GM18858 (cell line): ENCODE measurements around the gene STXBP5L.
"Not testable (repeated sequence)": the region's sequence is repeated elsewhere in the genome, so short reads cannot be mapped to it uniquely, and the experiment has no call there.

Experiments
- ATAC-seq: cut with Tn5 transposase; IDR thresholded peaks from one replicate; pipeline ENCODE4 v1.9.1; 2021; ENCODE audit not compliant: unreplicated experiment

STXBP5L gene

GRCh38 chr3:121418182-121418581, 510.2 kb downstream of the STXBP5L start:
- ATAC-seq = no peak

GRCh38 chr3:121424549-121424948, 516.5 kb downstream of the STXBP5L start:
- ATAC-seq = no peak

- no peak for ATAC-seq
Observed at GRCh38 chr3:121430664-121431215, 522.7 kb downstream of the STXBP5L start.

- ATAC-seq = peak; percentile 95
Observed at GRCh38 chr3:121431726-121432517, 523.9 kb downstream of the STXBP5L start.

GRCh38 chr3:121436074-121436473, 528.1 kb downstream of the STXBP5L start:
- no peak for ATAC-seq

- no peak for ATAC-seq
Observed at GRCh38 chr3:121436641-121437040, 528.6 kb downstream of the STXBP5L start.

- ATAC-seq = no peak
Observed at GRCh38 chr3:121443456-121443855, 535.5 kb downstream of the STXBP5L start.

- ATAC-seq = not testable (repeated sequence)
Observed at GRCh38 chr3:121451752-121452151, 543.7 kb downstream of the STXBP5L start.

GRCh38 chr3:121462565-121462964, 554.6 kb downstream of the STXBP5L start:
- no peak for ATAC-seq

- ATAC-seq = no peak
Observed at GRCh38 chr3:121463745-121464144, 555.7 kb downstream of the STXBP5L start.

GRCh38 chr3:121467085-121467484, 559.1 kb downstream of the STXBP5L start:
- no peak for ATAC-seq

- ATAC-seq = no peak
Observed at GRCh38 chr3:121473001-121473400, 565.0 kb downstream of the STXBP5L start.
